HCT116 (cell line): Measurements from ENCODE around the gene KSR2.

Experiments used
- CEBPB ChIP-seq: IDR thresholded peaks from 2 replicates; pipeline ENCODE4 v1.6.1; 2012; ENCODE audit warnings: low read depth
- EZH2 ChIP-seq: fragments of 200-600 bp; sonication (generic); IDR thresholded peaks from 2 replicates; pipeline ENCODE4 v1.6.1; 2017; ENCODE audit warnings: antibody characterized with exemption, mixed run types

DNA sequence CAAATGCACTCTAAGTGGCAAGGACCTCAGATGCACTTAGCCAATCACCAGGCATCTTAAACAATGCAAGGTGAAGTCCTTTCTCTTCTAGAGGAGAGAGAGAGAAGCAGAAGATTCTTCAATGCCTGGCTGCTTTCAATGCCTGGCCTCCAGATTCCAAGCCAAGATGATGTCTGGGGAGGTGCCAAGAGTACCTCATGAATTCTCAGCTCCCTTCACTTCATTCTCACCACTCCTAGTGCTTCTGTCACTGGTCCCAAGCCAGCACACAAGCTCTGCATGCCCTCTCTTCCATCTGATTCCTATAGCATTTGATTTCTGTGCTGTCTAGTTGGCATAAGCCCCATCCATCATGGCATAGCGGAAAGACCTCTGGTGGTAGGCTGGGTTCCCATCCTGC, 225.0 kb downstream of the KSR2 start:
- no peak for TF ChIP-seq CEBPB
- TF ChIP-seq EZH2 = no peak
